Measurements from ENCODE around the gene SNRPE.

Gene SNRPE

GRCh38 chr1:203888807-203889251 is 27.4 kb downstream of the SNRPE start:
- DNase-seq = no peak

GRCh38 chr1:203891950-203892349 is 30.6 kb downstream of the SNRPE start:
- DNase-seq = no peak

DNA sequence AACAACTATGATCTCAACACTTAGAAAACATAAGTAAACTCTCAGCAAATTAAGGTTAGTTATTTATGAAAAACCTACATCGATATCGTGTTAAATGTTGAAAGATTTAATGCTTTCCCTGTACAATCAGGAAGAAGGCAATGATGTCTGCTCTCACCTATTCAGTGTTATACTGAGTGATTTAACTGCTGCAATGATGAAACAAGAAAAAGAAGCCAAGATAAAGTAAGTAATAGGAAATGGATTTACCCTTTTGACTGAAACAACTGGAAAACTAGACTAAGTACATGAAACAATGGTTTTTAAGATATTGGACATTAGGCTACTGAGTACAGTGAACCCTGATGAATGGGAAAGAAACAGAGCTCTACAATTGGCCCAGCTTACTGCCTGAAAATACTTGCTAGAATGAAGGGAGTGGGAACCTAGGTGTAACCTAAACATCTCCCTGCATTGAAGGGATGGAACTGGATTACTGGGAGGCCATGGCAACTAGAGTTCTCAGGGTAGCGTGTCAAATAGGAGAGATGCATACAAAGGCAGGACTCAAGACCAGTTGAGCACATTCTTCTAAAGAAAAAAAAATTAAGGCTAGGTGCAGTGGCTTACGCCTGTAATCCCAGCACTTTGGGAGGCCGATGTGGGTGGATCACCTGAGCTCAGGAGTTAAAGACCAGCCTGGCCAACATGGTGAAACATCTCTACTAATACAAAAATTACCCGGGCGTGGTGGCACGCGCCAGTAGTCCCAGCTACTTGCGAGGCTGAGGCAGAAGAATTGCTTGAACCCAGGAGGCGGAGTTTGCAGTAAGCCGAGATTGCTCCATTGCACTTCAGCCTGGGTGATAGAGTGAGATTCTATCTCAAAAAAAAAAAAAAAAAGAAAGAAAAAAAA is 37.3 kb downstream of the SNRPE start:
- DNase-seq = no peak

- DNase-seq = no peak
These were observed 37.9 kb downstream of the SNRPE start for GRCh38 chr1:203899353-203899716.

GRCh38 chr1:203899869-203900714 is 38.7 kb downstream of the SNRPE start:
- DNase-seq = no peak

GRCh38 chr1:203901581-203901980 is 40.2 kb downstream of the SNRPE start:
- DNase-seq = no peak

GRCh38 chr1:203905275-203905674 is 43.9 kb downstream of the SNRPE start:
- DNase-seq = no peak

DNA sequence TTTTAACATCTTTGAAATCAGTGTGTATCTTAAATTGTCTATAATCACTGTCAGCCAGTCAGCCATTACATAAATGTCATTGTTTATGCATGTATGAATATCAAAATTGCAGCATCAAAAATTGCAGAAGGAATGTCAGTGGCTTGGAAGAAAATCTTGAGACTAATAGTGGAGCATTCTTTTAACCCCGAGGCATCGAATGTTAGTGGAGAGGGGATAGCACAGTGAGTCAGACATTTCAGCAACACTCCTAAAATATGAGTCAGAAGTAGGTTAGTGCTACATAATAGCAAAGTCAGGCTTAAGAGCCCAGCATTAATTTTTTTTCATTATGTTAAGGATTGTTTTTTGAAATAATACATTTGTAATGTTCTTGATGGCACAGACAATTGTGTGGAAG is 45.5 kb downstream of the SNRPE start:
- no peak for DNase-seq

- no peak for DNase-seq
These were observed 46.5 kb downstream of the SNRPE start for GRCh38 chr1:203907901-203908300.

DNA sequence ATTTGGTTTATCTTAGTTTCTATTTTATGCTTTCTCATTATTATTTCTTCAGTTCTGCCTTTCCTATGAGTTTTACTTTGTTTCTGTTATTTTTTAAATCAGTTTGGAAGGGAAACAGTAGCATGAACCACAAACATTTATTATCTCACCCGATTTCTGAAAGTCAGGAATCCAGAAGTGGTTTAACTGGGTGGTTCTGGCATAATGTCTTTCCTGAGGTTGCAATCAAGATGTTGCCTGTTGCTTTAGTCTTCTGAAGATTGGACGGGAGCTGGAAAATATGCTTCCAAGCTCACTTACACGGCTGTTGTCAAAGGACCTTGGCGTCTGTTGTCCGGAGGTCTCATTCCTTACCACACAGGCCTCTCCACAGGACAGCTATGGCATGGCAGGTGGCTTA is 50.4 kb downstream of the SNRPE start:
- no peak for DNase-seq

DNA sequence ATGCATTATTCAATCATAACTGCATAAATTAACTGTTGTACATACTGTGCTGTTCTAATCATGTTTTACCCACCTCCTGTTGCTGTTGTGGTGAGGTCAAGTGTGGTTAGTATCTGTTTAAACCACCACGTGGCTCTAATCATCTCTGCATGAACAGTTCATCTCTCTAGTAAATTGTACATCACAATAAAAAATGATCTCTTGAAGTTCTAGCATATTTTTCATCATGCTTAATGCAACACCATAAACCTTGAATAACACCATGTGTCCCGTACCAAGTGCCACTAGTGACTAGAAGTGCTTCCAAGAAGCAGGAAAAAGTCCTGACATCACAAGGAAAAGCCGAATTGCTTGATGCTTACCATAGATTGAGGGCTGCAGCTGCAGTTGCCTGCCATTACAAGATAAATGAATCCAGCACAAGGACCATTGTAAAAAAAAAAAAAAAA is 51.7 kb downstream of the SNRPE start:
- DNase-seq = no peak

DNA sequence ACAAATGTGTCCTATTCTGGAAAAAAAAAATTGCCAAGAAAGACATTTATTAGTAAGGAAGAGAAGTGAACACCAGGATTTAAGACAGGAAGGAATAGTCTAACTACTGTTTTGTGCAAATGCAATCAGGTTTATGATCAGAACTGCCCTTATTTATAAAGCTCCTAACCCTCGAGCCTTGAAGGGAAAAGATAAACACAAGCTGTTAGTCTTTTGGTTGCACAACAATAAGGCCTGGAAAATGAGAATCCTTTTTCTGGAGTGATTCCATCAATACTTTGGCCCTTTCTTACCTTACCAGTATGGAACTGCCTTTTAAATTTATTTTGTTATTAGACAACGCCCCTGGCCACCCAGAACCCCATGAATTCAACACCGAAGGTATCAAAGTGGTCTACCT is 52.9 kb downstream of the SNRPE start:
- no peak for DNase-seq

DNA sequence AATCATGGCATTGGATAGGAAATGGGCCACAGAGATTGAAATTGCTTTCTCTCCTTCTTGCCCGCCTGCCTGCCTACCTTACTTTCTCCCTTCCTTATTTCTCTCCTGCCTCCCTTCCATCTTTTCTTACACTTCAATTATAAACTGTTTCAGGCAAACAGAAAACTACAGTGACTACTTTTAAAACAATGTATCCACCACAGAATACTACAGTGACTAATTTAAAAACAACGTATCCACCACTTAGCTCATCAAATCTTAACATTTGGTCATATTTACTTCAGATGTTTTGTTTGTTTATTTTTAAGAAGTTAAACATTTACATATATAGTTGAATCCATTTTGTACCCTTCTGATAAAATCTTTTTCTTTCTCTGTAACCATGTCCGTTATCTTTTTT is 54.4 kb downstream of the SNRPE start:
- no peak for DNase-seq

DNA sequence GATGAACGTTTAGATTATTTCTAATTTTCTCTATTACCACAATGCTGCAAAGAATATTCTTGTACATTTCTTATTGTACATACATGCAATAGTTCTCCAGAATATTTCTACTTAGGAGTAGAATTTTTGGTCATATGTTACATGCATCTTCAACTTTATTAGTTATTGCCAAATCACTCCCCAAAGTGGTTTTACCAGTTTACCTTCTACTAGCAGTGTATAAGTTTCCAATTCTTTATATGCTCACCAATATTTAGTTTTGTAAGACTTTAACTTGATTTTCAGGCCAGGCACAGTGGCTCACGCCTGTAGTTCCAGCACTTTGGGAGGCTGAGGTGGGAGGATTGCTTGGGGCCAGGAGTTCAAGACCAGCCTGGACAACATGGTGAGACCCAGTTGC is 55.4 kb downstream of the SNRPE start:
- no peak for DNase-seq
